Measurements from ENCODE around the gene MTERF2.

Gene MTERF2

GRCh38 chr12:106955377-106956047, 31.4 kb downstream of the MTERF2 start, which contains the start of gene TMEM263:
Gene TMEM263 (plus strand): TSS chr12:106955907. CDS start chr12:106967117, 11,210 bp downstream.
- no CpG with 5 or more reads among the region's 88 CpGs for WGBS (ENCODE audit: extremely low coverage, insufficient coverage, insufficient read length)
- H3K14ac ChIP-seq (ENCODE audit: low read length) = peak within 1 kb of the TSS; percentile 99

DNA sequence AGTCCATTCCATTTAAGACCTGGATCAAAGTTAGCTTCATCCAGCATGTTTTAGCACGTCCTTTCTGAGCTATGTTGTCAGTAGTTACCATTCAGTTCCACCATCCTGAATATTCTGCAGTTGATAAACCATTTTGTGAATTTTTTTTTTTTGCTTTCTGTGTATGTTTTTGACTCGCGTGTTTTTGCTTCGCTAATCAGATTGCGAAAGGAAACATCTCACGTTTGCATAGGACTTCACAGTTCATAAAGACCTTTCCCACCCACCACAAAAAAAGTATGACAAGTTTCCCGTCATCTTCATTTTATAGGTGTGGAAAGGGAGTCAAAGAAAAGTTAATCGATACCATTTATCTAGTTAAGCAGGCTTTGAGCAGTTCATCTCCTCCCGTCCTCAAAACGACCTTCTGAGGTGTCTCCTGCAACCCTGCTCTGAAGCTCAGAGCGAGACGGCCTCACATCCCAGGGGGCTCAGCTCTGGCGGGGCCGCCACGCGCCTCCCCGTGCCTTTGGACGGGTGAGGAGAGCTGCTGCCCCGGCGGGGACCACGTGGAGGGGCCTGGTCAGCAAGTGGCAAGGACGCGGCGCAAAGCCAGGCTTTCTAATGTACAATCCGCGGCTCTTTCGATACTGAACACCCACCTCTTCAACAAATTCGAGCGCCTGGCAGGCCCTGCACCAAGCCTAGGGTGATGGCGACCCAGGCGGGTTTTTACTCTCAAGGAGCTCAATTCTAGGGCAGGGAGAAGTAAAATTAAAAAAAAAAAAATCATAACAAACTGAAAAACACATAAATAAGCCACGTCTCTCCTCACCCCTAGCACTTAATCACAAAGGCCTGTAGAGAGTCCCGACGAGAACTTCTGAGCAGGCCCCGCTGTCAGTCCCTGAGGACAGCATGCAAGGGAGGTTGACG, 32.2 kb downstream of the MTERF2 start:
- Histone ChIP-seq H3K14ac (ENCODE audit: low read length) (peak overlapping the region; percentile 32), H4K8ac (ENCODE audit: low read depth, low read length) (peak overlapping the region; percentile 32), H3K4me3 (ENCODE audit: low read depth, low read length) (peak overlapping the region; percentile 99), H2BK12ac (ENCODE audit: low read length) (no peak overlapping the region), H4K91ac (ENCODE audit: low read depth, low read length) (peak overlapping the region; percentile 19), H3K27me3 (ENCODE audit: insufficient read depth, low read length) (no peaks in the 10 kb centered on the region), H3K4ac (ENCODE audit: low read depth, low read length) (peak overlapping the region; percentile 4), H2BK120ac (ENCODE audit: insufficient read depth, low read length, poor library complexity) (no peak overlapping the region), H3K9ac (ENCODE audit: low read length) (peak overlapping the region; percentile 26), H3K4me2 (ENCODE audit: low read length) (peak overlapping the region; percentile 85), H3K23ac (ENCODE audit: low read length) (no peak overlapping the region), H2AK5ac (ENCODE audit: low read length) (no peak overlapping the region), H2BK5ac (ENCODE audit: low read depth, low read length, poor library complexity) (no peak overlapping the region), H3K36me3 (ENCODE audit: control insufficient read depth in 1 of 2, insufficient read depth in 2 of 2, low read length in 2 of 2) (peaks cover 0 to 2% of the 10 kb centered on the region in 2 experiments), H3K79me2 (ENCODE audit: control insufficient read depth, insufficient read depth, low read length, poor library complexity) (peaks cover 9% of the 10 kb centered on the region), H3K18ac (ENCODE audit: low read length) (no peak overlapping the region), H3K4me1 (ENCODE audit: control insufficient read depth in 1 of 2, insufficient read depth in 2 of 2, low read length in 2 of 2) (peaks cover 3 to 5% of the 10 kb centered on the region in 2 experiments), H3K27ac (ENCODE audit: low read depth, low read length) (no peak overlapping the region), H2AFZ (ENCODE audit: insufficient read depth, low read length, poor library complexity) (peak overlapping the region; percentile 66), H4K12ac (ENCODE audit: low read depth, low read length) (peak overlapping the region; percentile 27), H3K79me1 (ENCODE audit: low read length) (peaks cover 12% of the 10 kb centered on the region), H3K9me3 (ENCODE audit: insufficient read depth, low read depth, low read length) (no peaks in the 10 kb centered on the region)
- no CpG with 5 or more reads among the region's 36 CpGs for WGBS (ENCODE audit: extremely low coverage, insufficient coverage, insufficient read length)
- no peak for DNase-seq

More at GRCh38 chr12:106955377-106956047, 31.4 kb downstream of the MTERF2 start, which contains the start of gene TMEM263:
- Histone ChIP-seq H4K8ac (ENCODE audit: low read depth, low read length) (peak within 1 kb of the TSS; percentile 92), H3K18ac (ENCODE audit: low read length) (peak within 1 kb of the TSS; percentile 95), H3K4me2 (ENCODE audit: low read length) (peak within 1 kb of the TSS; percentile 85), H3K79me2 (ENCODE audit: control insufficient read depth, insufficient read depth, low read length, poor library complexity) (peaks cover 9% of the 10 kb centered on the region), H3K4me1 (ENCODE audit: control insufficient read depth in 1 of 2, insufficient read depth in 2 of 2, low read length in 2 of 2) (peaks cover 3 to 5% of the 10 kb centered on the region in 2 experiments), H3K36me3 (ENCODE audit: control insufficient read depth in 1 of 2, insufficient read depth in 2 of 2, low read length in 2 of 2) (peaks cover 0 to 5% of the 10 kb centered on the region in 2 experiments), H3K23ac (ENCODE audit: low read length) (no peak within 1 kb of the TSS), H2BK12ac (ENCODE audit: low read length) (no peak within 1 kb of the TSS), H3K9ac (ENCODE audit: low read length) (peak within 1 kb of the TSS; percentile 80), H2BK5ac (ENCODE audit: low read depth, low read length, poor library complexity) (peak within 1 kb of the TSS; percentile 98), H4K12ac (ENCODE audit: low read depth, low read length) (peak within 1 kb of the TSS; percentile 97), H3K79me1 (ENCODE audit: low read length) (peaks cover 12% of the 10 kb centered on the region), H3K4me3 (ENCODE audit: low read depth, low read length) (peak within 1 kb of the TSS; percentile 99), H4K91ac (ENCODE audit: low read depth, low read length) (peak within 1 kb of the TSS; percentile 99), H2BK120ac (ENCODE audit: insufficient read depth, low read length, poor library complexity) (peak within 1 kb of the TSS; percentile 79), H3K27ac (ENCODE audit: low read depth, low read length) (peak within 1 kb of the TSS; percentile 98), H3K9me3 (ENCODE audit: insufficient read depth, low read depth, low read length) (no peaks in the 10 kb centered on the region), H3K27me3 (ENCODE audit: insufficient read depth, low read length) (no peaks in the 10 kb centered on the region), H3K4ac (ENCODE audit: low read depth, low read length) (peak within 1 kb of the TSS; percentile 96), H2AK5ac (ENCODE audit: low read length) (peak within 1 kb of the TSS; percentile 97), H2AFZ (ENCODE audit: insufficient read depth, low read length, poor library complexity) (peak within 1 kb of the TSS; percentile 95)
- peak; percentile 94 to 95 for DNase-seq

DNA sequence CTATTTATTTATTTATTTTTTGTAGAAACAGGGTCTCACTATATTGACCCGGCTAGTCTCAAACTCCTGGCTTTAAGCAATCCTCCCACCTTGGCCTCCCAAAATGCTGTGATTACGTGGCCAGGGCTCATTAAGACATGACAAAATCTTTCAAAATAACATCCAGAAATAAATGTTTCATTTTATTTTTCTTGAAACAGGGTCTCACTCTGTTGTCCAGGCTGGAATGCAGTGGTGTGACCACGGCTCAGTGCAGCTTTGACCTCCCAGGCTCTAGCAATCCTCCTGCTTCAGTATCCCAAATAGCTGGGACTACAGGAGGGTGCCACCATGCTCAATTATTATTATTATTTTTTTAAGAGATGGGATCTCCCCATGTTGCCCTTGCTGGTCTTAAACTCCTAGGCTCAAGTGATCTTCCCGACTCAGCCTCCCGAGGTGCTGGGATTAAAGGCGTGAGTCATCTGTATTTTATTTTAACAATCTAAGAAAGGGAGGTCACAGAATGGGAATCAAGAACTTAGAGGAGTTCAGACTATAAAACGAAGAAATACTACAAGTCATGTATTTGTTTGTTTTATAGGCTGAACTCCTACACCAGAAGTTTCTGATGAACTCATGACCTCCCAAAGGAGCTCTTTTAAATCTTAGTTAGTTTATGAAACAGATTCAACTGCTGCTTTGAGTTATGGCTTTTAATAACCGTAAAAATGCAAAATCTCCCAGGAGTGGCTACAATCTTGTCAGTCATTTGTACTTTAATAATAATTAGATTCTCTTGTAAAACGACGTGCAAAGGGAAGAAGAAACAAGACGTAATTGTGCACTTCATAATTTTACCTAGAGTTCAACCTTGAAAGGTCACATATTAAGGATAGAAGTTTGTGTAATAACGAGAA, 33.3 kb downstream of the MTERF2 start:
- H4K91ac ChIP-seq (ENCODE audit: low read depth, low read length) = no peak overlapping the region

GRCh38 chr12:106950591-106950990, 36.4 kb downstream of the MTERF2 start:
- Histone ChIP-seq H3K27me3 (ENCODE audit: insufficient read depth, low read length) (no peaks in the 10 kb centered on the region), H3K79me2 (ENCODE audit: control insufficient read depth, insufficient read depth, low read length, poor library complexity) (no peaks in the 10 kb centered on the region), H2BK12ac (ENCODE audit: low read length) (no peak overlapping the region), H3K4me2 (ENCODE audit: low read length) (no peak overlapping the region), H2BK5ac (ENCODE audit: low read depth, low read length, poor library complexity) (no peak overlapping the region), H2AFZ (ENCODE audit: insufficient read depth, low read length, poor library complexity) (no peak overlapping the region), H3K14ac (ENCODE audit: low read length) (no peak overlapping the region), H3K4ac (ENCODE audit: low read depth, low read length) (no peak overlapping the region), H2BK120ac (ENCODE audit: insufficient read depth, low read length, poor library complexity) (no peak overlapping the region), H4K12ac (ENCODE audit: low read depth, low read length) (no peak overlapping the region), H4K91ac (ENCODE audit: low read depth, low read length) (no peak overlapping the region), H3K4me1 (ENCODE audit: control insufficient read depth in 1 of 2, insufficient read depth in 2 of 2, low read length in 2 of 2) (peaks cover 3 to 5% of the 10 kb centered on the region in 2 experiments), H3K4me3 (ENCODE audit: low read depth, low read length) (no peak overlapping the region), H3K27ac (ENCODE audit: low read depth, low read length) (no peak overlapping the region), H3K18ac (ENCODE audit: low read length) (no peak overlapping the region), H3K9ac (ENCODE audit: low read length) (no peak overlapping the region), H2AK5ac (ENCODE audit: low read length) (no peak overlapping the region), H3K36me3 (ENCODE audit: control insufficient read depth in 1 of 2, insufficient read depth in 2 of 2, low read length in 2 of 2) (no peaks in the 10 kb centered on the region), H3K79me1 (ENCODE audit: low read length) (peaks cover 2% of the 10 kb centered on the region), H3K23ac (ENCODE audit: low read length) (no peak overlapping the region), H4K8ac (ENCODE audit: low read depth, low read length) (no peak overlapping the region), H3K9me3 (ENCODE audit: insufficient read depth, low read depth, low read length) (no peaks in the 10 kb centered on the region)
- no CpG with 5 or more reads among the region's 5 CpGs for WGBS (ENCODE audit: extremely low coverage, insufficient coverage, insufficient read length)
- DNase-seq = no peak

More for the DNA sequence above, 33.3 kb downstream of the MTERF2 start:
- Histone ChIP-seq H3K4ac (ENCODE audit: low read depth, low read length) (no peak overlapping the region), H3K18ac (ENCODE audit: low read length) (no peak overlapping the region), H3K27ac (ENCODE audit: low read depth, low read length) (no peak overlapping the region), H3K23ac (ENCODE audit: low read length) (no peak overlapping the region), H3K9ac (ENCODE audit: low read length) (no peak overlapping the region), H3K79me2 (ENCODE audit: control insufficient read depth, insufficient read depth, low read length, poor library complexity) (peaks cover 9% of the 10 kb centered on the region), H3K27me3 (ENCODE audit: insufficient read depth, low read length) (no peaks in the 10 kb centered on the region), H2BK5ac (ENCODE audit: low read depth, low read length, poor library complexity) (no peak overlapping the region), H3K4me3 (ENCODE audit: low read depth, low read length) (no peak overlapping the region), H3K14ac (ENCODE audit: low read length) (no peak overlapping the region), H2AK5ac (ENCODE audit: low read length) (no peak overlapping the region), H3K4me2 (ENCODE audit: low read length) (no peak overlapping the region), H3K36me3 (ENCODE audit: control insufficient read depth in 1 of 2, insufficient read depth in 2 of 2, low read length in 2 of 2) (peaks cover 0 to under 1% of the 10 kb centered on the region in 2 experiments), H2AFZ (ENCODE audit: insufficient read depth, low read length, poor library complexity) (no peak overlapping the region), H3K4me1 (ENCODE audit: control insufficient read depth in 1 of 2, insufficient read depth in 2 of 2, low read length in 2 of 2) (peaks cover 3 to 5% of the 10 kb centered on the region in 2 experiments), H2BK12ac (ENCODE audit: low read length) (no peak overlapping the region), H2BK120ac (ENCODE audit: insufficient read depth, low read length, poor library complexity) (no peak overlapping the region), H4K12ac (ENCODE audit: low read depth, low read length) (no peak overlapping the region), H4K8ac (ENCODE audit: low read depth, low read length) (no peak overlapping the region), H3K79me1 (ENCODE audit: low read length) (peaks cover 12% of the 10 kb centered on the region), H3K9me3 (ENCODE audit: insufficient read depth, low read depth, low read length) (no peaks in the 10 kb centered on the region)
- DNase-seq = no peak
- WGBS (ENCODE audit: extremely low coverage, insufficient coverage, insufficient read length) = no CpG with 5 or more reads among the region's 12 CpGs

All from trophoblast cell (in vitro differentiated cells and primary cell).